Neural progenitor cell (in vitro differentiated cells): ENCODE measurements around the gene TARDBP. TPM values are rescaled to one million over a fixed set of nuclear protein-coding genes. Genes with fewer than 3 reads are reported as not detected.
A peak's percentile ranks its signal among the peaks of the same experiment; 100 is the strongest.
"Not testable (repeated sequence)": the region's sequence is repeated elsewhere in the genome, so short reads cannot be mapped to it uniquely, and the experiment has no call there.

ENCODE experiments used
- DNase-seq: peaks from one replicate; pipeline ENCODE4 v3.0.0-alpha.2; 2016; ENCODE audit warnings: low spot score
- H2AFZ ChIP-seq: fragments of 200-600 bp; sonication (generic); replicated peaks from 2 replicates; pipeline ENCODE4 v1.6.1; 2016; ENCODE audit warnings: antibody characterized with exemption
- H3F3A ChIP-seq: fragments of 200-600 bp; sonication (generic); 2 replicates; pipeline ENCODE4 v1.6.1; 2016; ENCODE audit warnings: antibody characterized with exemption, low read depth
- H3K27ac ChIP-seq: fragments of 200-600 bp; sonication (generic); 2 replicates; pipeline ENCODE4 v1.5.1; 2016; ENCODE audit warnings: mild to moderate bottlenecking
- H3K27me3 ChIP-seq: fragments of 200-600 bp; sonication (generic); 2 replicates; pipeline ENCODE4 v1.6.1; 2016; ENCODE audit warnings: mild to moderate bottlenecking, moderate library complexity
- H3K36me3 ChIP-seq: fragments of 200-600 bp; sonication (generic); 2 replicates; pipeline ENCODE4 v1.5.1; 2016
- H3K4me1 ChIP-seq: fragments of 200-600 bp; sonication (generic); 2 replicates; pipeline ENCODE4 v1.6.1; 2016; ENCODE audit warnings: mixed run types
- H3K4me2 ChIP-seq: fragments of 200-600 bp; sonication (generic); 2 replicates; pipeline ENCODE4 v1.6.1; 2016
- H3K4me3 ChIP-seq: fragments of 200-600 bp; sonication (generic); 2 replicates; pipeline ENCODE4 v1.5.1; 2016
- H3K79me2 ChIP-seq: fragments of 200-600 bp; sonication (generic); 2 replicates; pipeline ENCODE4 v1.6.1; 2016; ENCODE audit warnings: low read depth
- H3K9ac ChIP-seq: fragments of 200-600 bp; sonication (generic); 2 replicates; pipeline ENCODE4 v1.6.1; 2016
- H3K9me3 ChIP-seq: fragments of 200-600 bp; sonication (generic); 2 replicates; pipeline ENCODE4 v1.5.1; 2016; ENCODE audit warnings: low read depth
- H4K20me1 ChIP-seq: fragments of 200-600 bp; sonication (generic); 2 replicates; pipeline ENCODE4 v1.6.1; 2016; ENCODE audit warnings: low read depth
- H3K27ac Mint-ChIP-seq: 3 replicates; pipeline ENCODE4 v1.8.0; 2021; ENCODE audit warnings: mixed read lengths
- H3K27me3 Mint-ChIP-seq: 2 replicates; pipeline ENCODE4 v1.8.0; 2022; ENCODE audit warnings: low read depth, mild to moderate bottlenecking, inconsistent platforms, moderate library complexity, mixed read lengths; ENCODE audit not compliant: insufficient read depth
- H3K36me3 Mint-ChIP-seq: 3 replicates; pipeline ENCODE4 v1.8.0; 2021; ENCODE audit warnings: mixed read lengths
- H3K4me1 Mint-ChIP-seq: 3 replicates; pipeline ENCODE4 v1.8.0; 2021; ENCODE audit warnings: mixed read lengths
- H3K4me3 Mint-ChIP-seq: 3 replicates; pipeline ENCODE4 v1.8.0; 2021; ENCODE audit warnings: mild to moderate bottlenecking, moderate library complexity, mixed read lengths
- H3K9me3 Mint-ChIP-seq: 3 replicates; pipeline ENCODE4 v1.8.0; 2020; ENCODE audit warnings: mixed read lengths
- CTCF ChIP-seq: fragments of 200-600 bp; sonication (generic); IDR thresholded peaks from 2 replicates; pipeline ENCODE4 v1.5.1; 2017; ENCODE audit warnings: antibody characterized with exemption, mild to moderate bottlenecking
- EZH2 ChIP-seq: fragments of 200-600 bp; sonication (generic); IDR thresholded peaks from 2 replicates; pipeline ENCODE4 v1.6.1; 2017; ENCODE audit warnings: antibody characterized with exemption, mild to moderate bottlenecking, moderate library complexity
- EZH2phosphoT487 ChIP-seq: fragments of 200-600 bp; sonication (generic); IDR thresholded peaks from 2 replicates; pipeline ENCODE4 v1.6.1; 2017; ENCODE audit warnings: antibody characterized with exemption
- total RNA-seq: library from RNA; depleted of rRNA; stranded (reverse); fragments of >200 nt; gene quantifications from 2 replicates; pipeline ENCODE4 v1.2.3, GENCODE V29; 2015; ENCODE audit warnings: low replicate concordance

The TARDBP gene
- total RNA-seq, 1 donor from 2014 or later: 202 TPM

- DNase-seq: no peak
- peaks cover 36% of the 10 kb centered on the region for H3F3A ChIP-seq
- no peak overlapping the region for H3K9ac ChIP-seq
- H3K27ac Mint-ChIP-seq: no peak overlapping the region
- no peaks in the 10 kb centered on the region for H3K27me3 ChIP-seq
- peaks cover 9% of the 10 kb centered on the region for H3K36me3 ChIP-seq
- no peaks in the 10 kb centered on the region for H3K9me3 ChIP-seq
- TF ChIP-seq EZH2phosphoT487: no peak
- TF ChIP-seq CTCF: no peak
- TF ChIP-seq EZH2: no peak
- H3K27ac ChIP-seq: no peak overlapping the region
- H3K27me3 Mint-ChIP-seq: peaks cover 3% of the 10 kb centered on the region
- H4K20me1 ChIP-seq: peaks cover 16% of the 10 kb centered on the region
- peaks cover 33% of the 10 kb centered on the region for H3K79me2 ChIP-seq
- peaks cover 22% of the 10 kb centered on the region for H3K4me1 Mint-ChIP-seq
- peak overlapping the region; percentile 28 for H3K4me3 Mint-ChIP-seq
- H2AFZ ChIP-seq: no peak overlapping the region
- no peak overlapping the region for H3K4me3 ChIP-seq
- peaks cover 14% of the 10 kb centered on the region for H3K4me1 ChIP-seq
- peaks cover 23% of the 10 kb centered on the region for H3K36me3 Mint-ChIP-seq
- H3K4me2 ChIP-seq: no peak overlapping the region
- no peaks in the 10 kb centered on the region for H3K9me3 Mint-ChIP-seq
Measured at GRCh38 chr1:11062965-11063401, 50.5 kb downstream of the TARDBP start.

- H3K4me3 ChIP-seq, H3K9ac ChIP-seq, H3K4me3 Mint-ChIP-seq, H3K4me2 ChIP-seq, H3K27ac ChIP-seq, H4K20me1 ChIP-seq, H3K27ac Mint-ChIP-seq, H3K4me1 ChIP-seq, H3K27me3 ChIP-seq, H2AFZ ChIP-seq, H3K9me3 Mint-ChIP-seq, H3K27me3 Mint-ChIP-seq, H3K9me3 ChIP-seq, H3K36me3 ChIP-seq: not testable (repeated sequence)
- Mint-ChIP-seq H3K36me3 (peaks cover 28% of the 10 kb centered on the region), H3K4me1 (peaks cover 17% of the 10 kb centered on the region)
- H3F3A ChIP-seq: peaks cover 36% of the 10 kb centered on the region
- peak; percentile 20 for TF ChIP-seq CTCF
- peaks cover 23% of the 10 kb centered on the region for H3K79me2 ChIP-seq
- DNase-seq: peak; percentile 39
Measured at GRCh38 chr1:11063937-11064537, 51.6 kb downstream of the TARDBP start.

GRCh38 chr1:11064942-11065341, 52.5 kb downstream of the TARDBP start:
- Histone ChIP-seq H3K79me2 (peaks cover 17% of the 10 kb centered on the region), H3K4me3 (no peak overlapping the region), H2AFZ (no peak overlapping the region), H3K4me2 (no peak overlapping the region), H3K9me3 (no peaks in the 10 kb centered on the region), H3K27me3 (no peaks in the 10 kb centered on the region), H3K27ac (no peak overlapping the region), H3K9ac (no peak overlapping the region), H4K20me1 (no peaks in the 10 kb centered on the region), H3K36me3 (peaks cover 9% of the 10 kb centered on the region), H3K4me1 (peaks cover 7% of the 10 kb centered on the region), H3F3A (peaks cover 36% of the 10 kb centered on the region)
- peaks cover 3% of the 10 kb centered on the region for H3K27me3 Mint-ChIP-seq
- peaks cover 15% of the 10 kb centered on the region for H3K4me1 Mint-ChIP-seq
- DNase-seq: no peak
- TF ChIP-seq EZH2phosphoT487: no peak
- TF ChIP-seq CTCF: no peak
- TF ChIP-seq EZH2: no peak
- no peak overlapping the region for H3K4me3 Mint-ChIP-seq
- H3K36me3 Mint-ChIP-seq: peaks cover 35% of the 10 kb centered on the region
- H3K9me3 Mint-ChIP-seq: no peaks in the 10 kb centered on the region
- H3K27ac Mint-ChIP-seq: no peak overlapping the region
